IPS-15b (cell line): ENCODE data around the gene INTS6.

Source experiments
- H3K27me3 ChIP-seq: one replicate; pipeline ENCODE4 v1.6.1; 2013; ENCODE audit warnings: low read length; ENCODE audit not compliant: control insufficient read depth, insufficient read depth
- H3K36me3 ChIP-seq: one replicate; pipeline ENCODE4 v1.6.1; 2013; ENCODE audit warnings: low read length; ENCODE audit not compliant: control insufficient read depth, insufficient read depth
- H3K4me1 ChIP-seq: one replicate; pipeline ENCODE4 v1.6.1; 2013; ENCODE audit warnings: mild to moderate bottlenecking, low read length; ENCODE audit not compliant: control insufficient read depth, insufficient read depth
- H3K4me3 ChIP-seq: one replicate; pipeline ENCODE4 v1.5.1; 2013; ENCODE audit warnings: low read depth, low read length
- H3K9ac ChIP-seq: one replicate; pipeline ENCODE4 v1.6.1; 2013; ENCODE audit warnings: low read depth, mild to moderate bottlenecking, low read length
- H3K9me3 ChIP-seq: one replicate; pipeline ENCODE4 v1.6.1; 2013; ENCODE audit warnings: mild to moderate bottlenecking, low read length; ENCODE audit not compliant: control insufficient read depth, insufficient read depth

Gene INTS6

GRCh38 chr13:51323824-51324511 is 128.9 kb downstream of the INTS6 start:
- H3K4me1 ChIP-seq = peaks cover 17% of the 10 kb centered on the region

GRCh38 chr13:51322826-51323225 is 130.0 kb downstream of the INTS6 start:
- no peaks in the 10 kb centered on the region for H3K27me3 ChIP-seq
- H3K9ac ChIP-seq = no peak overlapping the region
- peaks cover 9% of the 10 kb centered on the region for H3K4me1 ChIP-seq
- H3K36me3 ChIP-seq = no peaks in the 10 kb centered on the region
- H3K9me3 ChIP-seq = no peaks in the 10 kb centered on the region
- no peak overlapping the region for H3K4me3 ChIP-seq

More at GRCh38 chr13:51323824-51324511, 128.9 kb downstream of the INTS6 start:
- no peaks in the 10 kb centered on the region for H3K9me3 ChIP-seq
- no peak overlapping the region for H3K4me3 ChIP-seq
- H3K9ac ChIP-seq = no peak overlapping the region
- no peaks in the 10 kb centered on the region for H3K27me3 ChIP-seq
- H3K36me3 ChIP-seq = no peaks in the 10 kb centered on the region

- Histone ChIP-seq H3K27me3 (no peaks in the 10 kb centered on the region), H3K4me1 (peaks cover 8% of the 10 kb centered on the region), H3K36me3 (no peaks in the 10 kb centered on the region), H3K9me3 (no peaks in the 10 kb centered on the region), H3K9ac (no peak overlapping the region), H3K4me3 (no peak overlapping the region)
Measured at GRCh38 chr13:51321836-51322235, 131.0 kb downstream of the INTS6 start.

GRCh38 chr13:51318876-51319275 is 134.0 kb downstream of the INTS6 start:
- H3K9me3 ChIP-seq = no peaks in the 10 kb centered on the region
- H3K36me3 ChIP-seq = no peaks in the 10 kb centered on the region
- H3K27me3 ChIP-seq = no peaks in the 10 kb centered on the region
- H3K4me1 ChIP-seq = peaks cover 7% of the 10 kb centered on the region
- no peak overlapping the region for H3K9ac ChIP-seq
- H3K4me3 ChIP-seq = no peak overlapping the region

GRCh38 chr13:51318015-51318414 is 134.8 kb downstream of the INTS6 start:
- no peaks in the 10 kb centered on the region for H3K9me3 ChIP-seq
- no peaks in the 10 kb centered on the region for H3K27me3 ChIP-seq
- no peak overlapping the region for H3K9ac ChIP-seq
- H3K4me1 ChIP-seq = peaks cover 7% of the 10 kb centered on the region
- no peak overlapping the region for H3K4me3 ChIP-seq
- no peaks in the 10 kb centered on the region for H3K36me3 ChIP-seq

GRCh38 chr13:51317262-51317661 is 135.6 kb downstream of the INTS6 start:
- H3K36me3 ChIP-seq = no peaks in the 10 kb centered on the region
- H3K27me3 ChIP-seq = no peaks in the 10 kb centered on the region
- no peak overlapping the region for H3K9ac ChIP-seq
- H3K4me1 ChIP-seq = peaks cover 7% of the 10 kb centered on the region
- no peak overlapping the region for H3K4me3 ChIP-seq
- no peaks in the 10 kb centered on the region for H3K9me3 ChIP-seq

GRCh38 chr13:51313619-51314018 is 139.2 kb downstream of the INTS6 start:
- no peaks in the 10 kb centered on the region for H3K9me3 ChIP-seq
- no peaks in the 10 kb centered on the region for H3K27me3 ChIP-seq
- no peak overlapping the region for H3K4me3 ChIP-seq
- no peak overlapping the region for H3K9ac ChIP-seq
- no peaks in the 10 kb centered on the region for H3K36me3 ChIP-seq
- peaks cover 12% of the 10 kb centered on the region for H3K4me1 ChIP-seq

- Histone ChIP-seq H3K27me3 (no peaks in the 10 kb centered on the region), H3K4me1 (peaks cover 12% of the 10 kb centered on the region), H3K9me3 (no peaks in the 10 kb centered on the region), H3K36me3 (no peaks in the 10 kb centered on the region), H3K4me3 (no peak overlapping the region), H3K9ac (no peak overlapping the region)
Measured at GRCh38 chr13:51311957-51312520, 140.8 kb downstream of the INTS6 start.
